ENCODE data around the gene AFF3.

The AFF3 gene

DNA sequence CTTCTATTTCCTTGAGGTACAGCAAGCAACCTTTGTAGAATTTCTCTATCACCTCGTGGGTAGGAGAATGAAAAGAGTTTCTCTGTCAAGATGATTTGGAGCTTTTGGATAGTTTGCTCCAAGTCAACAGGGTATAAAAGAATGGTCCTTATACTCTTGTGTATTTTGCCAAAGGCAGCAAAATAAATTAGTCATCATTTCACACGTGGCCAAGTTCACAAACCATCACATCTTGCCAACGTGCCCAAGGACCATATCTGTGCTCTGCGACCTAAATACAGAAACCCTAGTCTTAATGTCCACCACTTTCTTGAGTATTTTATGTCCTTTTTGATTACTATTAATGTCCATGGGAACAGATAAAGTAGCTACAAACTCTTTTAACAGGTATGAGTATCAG lies 262.9 kb downstream of the AFF3 start:
- no peak for TF ChIP-seq CTCF (IDR thresholded peaks at IDR 0.05; ENCODE audit: control insufficient read depth, extremely low read depth, insufficient read depth)
- DNase-seq (ENCODE audit: low read depth), result no peak
- H3K4me3 ChIP-seq (ENCODE audit: low read depth, low read length), result no peak overlapping the region

- H3K4me3 ChIP-seq (ENCODE audit: low read depth, low read length), result no peak overlapping the region
- DNase-seq (ENCODE audit: low read depth), result no peak
- no peak for TF ChIP-seq CTCF (IDR thresholded peaks at IDR 0.05; ENCODE audit: control insufficient read depth, extremely low read depth, insufficient read depth)
Observed at GRCh38 chr2:99878581-99879350, 263.6 kb downstream of the AFF3 start.

DNA sequence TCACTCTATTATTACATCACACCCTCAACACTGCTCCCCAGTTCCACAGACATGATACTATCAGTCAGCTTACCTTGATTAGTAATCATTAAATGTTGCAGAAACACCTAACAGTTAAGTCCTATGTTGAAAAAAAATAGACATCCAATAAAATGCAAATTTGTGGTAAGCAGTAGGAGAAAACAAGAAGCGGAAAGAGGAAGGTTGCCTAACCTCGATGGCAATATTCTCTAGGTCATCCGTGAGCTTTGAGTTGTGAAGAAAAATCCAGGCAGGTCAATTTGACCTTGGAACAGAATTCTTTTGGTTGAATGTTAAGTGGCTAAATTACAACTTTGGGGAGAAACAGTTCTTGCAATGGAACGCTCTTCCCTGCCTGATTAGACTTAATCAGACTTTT lies 264.4 kb downstream of the AFF3 start:
- TF ChIP-seq CTCF (IDR thresholded peaks at IDR 0.05; ENCODE audit: control insufficient read depth, extremely low read depth, insufficient read depth), result no peak
- no peak for DNase-seq (ENCODE audit: low read depth)
- no peak overlapping the region for H3K4me3 ChIP-seq (ENCODE audit: low read depth, low read length)

GRCh38 chr2:99876956-99877355 lies 265.4 kb downstream of the AFF3 start:
- no peak for DNase-seq (ENCODE audit: low read depth)
- no peak for TF ChIP-seq CTCF (IDR thresholded peaks at IDR 0.05; ENCODE audit: control insufficient read depth, extremely low read depth, insufficient read depth)
- no peak overlapping the region for H3K4me3 ChIP-seq (ENCODE audit: low read depth, low read length)

DNA sequence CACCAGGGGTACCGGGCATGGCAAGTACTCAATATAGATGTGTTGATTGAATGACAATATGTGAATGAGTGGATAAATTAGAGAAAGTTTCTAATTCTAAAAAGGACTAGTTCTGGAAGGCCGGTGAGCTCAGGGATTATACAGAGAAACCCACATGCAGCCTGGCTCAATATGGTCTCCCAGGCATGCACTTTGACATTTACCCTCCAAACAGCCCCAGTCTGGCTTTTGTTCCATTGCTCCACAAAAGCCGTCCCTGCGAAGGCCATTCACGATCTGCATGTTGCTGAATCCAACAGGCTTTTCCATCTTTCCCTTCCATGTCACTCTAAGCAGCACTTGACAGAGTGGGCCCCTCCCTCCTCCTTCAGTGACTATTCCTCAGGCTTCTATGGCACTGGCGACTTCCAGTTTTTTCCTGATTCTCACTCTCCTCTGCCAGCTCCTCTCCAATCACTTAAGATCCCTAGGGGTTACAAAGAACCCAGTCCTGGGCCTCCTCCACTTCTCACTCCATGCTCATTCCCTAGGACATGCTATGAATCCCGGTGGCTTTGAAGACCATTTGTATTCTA lies 266.7 kb downstream of the AFF3 start:
- H3K4me3 ChIP-seq (ENCODE audit: low read depth, low read length), result no peak overlapping the region
- DNase-seq (ENCODE audit: low read depth), result no peak
- no peak for TF ChIP-seq CTCF (IDR thresholded peaks at IDR 0.05; ENCODE audit: control insufficient read depth, extremely low read depth, insufficient read depth)

GRCh38 chr2:99868260-99868659 lies 274.1 kb downstream of the AFF3 start:
- H3K4me3 ChIP-seq (ENCODE audit: low read depth, low read length), result no peak overlapping the region
- TF ChIP-seq CTCF (IDR thresholded peaks at IDR 0.05; ENCODE audit: control insufficient read depth, extremely low read depth, insufficient read depth), result no peak
- no peak for DNase-seq (ENCODE audit: low read depth)

- TF ChIP-seq CTCF (IDR thresholded peaks at IDR 0.05; ENCODE audit: control insufficient read depth, extremely low read depth, insufficient read depth), result no peak
- DNase-seq (ENCODE audit: low read depth), result no peak
- no peak overlapping the region for H3K4me3 ChIP-seq (ENCODE audit: low read depth, low read length)
Observed at GRCh38 chr2:99867770-99868169, 274.6 kb downstream of the AFF3 start.

Data from LNCaP clone FGC (cell line).